Measurements from ENCODE around the gene ZNF396.

Gene ZNF396

DNA sequence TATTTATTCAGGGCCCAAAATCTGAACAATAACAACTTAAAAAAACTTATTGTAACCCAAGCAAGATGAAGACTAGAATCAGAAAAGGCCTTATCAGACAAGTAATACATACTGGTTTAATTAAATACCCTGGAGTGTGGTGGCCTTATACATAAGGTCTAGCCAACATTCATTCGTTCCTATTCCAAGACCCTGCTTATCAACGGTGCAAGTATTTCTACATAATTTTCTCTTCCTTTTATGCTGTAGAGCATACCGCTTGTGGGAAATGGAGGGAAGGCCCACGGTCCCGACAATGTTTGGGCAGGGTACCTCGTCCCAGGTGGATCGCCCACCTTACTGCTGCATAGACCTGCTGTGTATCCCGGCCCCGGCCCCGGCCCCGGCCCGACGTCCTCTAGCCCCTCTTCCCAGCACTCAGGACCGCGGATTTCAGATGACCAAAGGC is 33.6 kb downstream of the ZNF396 start:
- Histone ChIP-seq H3K23ac (ENCODE audit: low read length) (no peak overlapping the region), H3K4me2 (ENCODE audit: low read length) (peak overlapping the region; percentile 57), H2BK12ac (ENCODE audit: low read length) (no peak overlapping the region), H3K79me1 (ENCODE audit: low read length) (peaks cover 6% of the 10 kb centered on the region), H3K9me3 (ENCODE audit: insufficient read depth, low read depth, low read length) (no peaks in the 10 kb centered on the region), H3K4me1 (ENCODE audit: control insufficient read depth in 1 of 2, insufficient read depth in 2 of 2, low read length in 2 of 2) (peaks cover 2% of the 10 kb centered on the region in 2 experiments), H3K9ac (ENCODE audit: low read length) (peak overlapping the region; percentile 49), H3K4ac (ENCODE audit: low read depth, low read length) (peak overlapping the region; percentile 98), H3K18ac (ENCODE audit: low read length) (no peak overlapping the region), H3K27me3 (ENCODE audit: insufficient read depth, low read length) (no peaks in the 10 kb centered on the region), H4K8ac (ENCODE audit: low read depth, low read length) (peak overlapping the region; percentile 5), H3K4me3 (ENCODE audit: low read depth, low read length) (peak overlapping the region; percentile 97), H4K12ac (ENCODE audit: low read depth, low read length) (peak overlapping the region; percentile 0), H2BK5ac (ENCODE audit: low read depth, low read length, poor library complexity) (no peak overlapping the region), H3K14ac (ENCODE audit: low read length) (peak overlapping the region; percentile 5), H3K79me2 (ENCODE audit: control insufficient read depth, insufficient read depth, low read length, poor library complexity) (peaks cover 13% of the 10 kb centered on the region), H4K91ac (ENCODE audit: low read depth, low read length) (no peak overlapping the region), H2AFZ (ENCODE audit: insufficient read depth, low read length, poor library complexity) (peak overlapping the region; percentile 1), H3K27ac (ENCODE audit: low read depth, low read length) (no peak overlapping the region), H2AK5ac (ENCODE audit: low read length) (no peak overlapping the region), H3K36me3 (ENCODE audit: control insufficient read depth in 1 of 2, insufficient read depth in 2 of 2, low read length in 2 of 2) (peaks cover 9 to 15% of the 10 kb centered on the region in 2 experiments), H2BK120ac (ENCODE audit: insufficient read depth, low read length, poor library complexity) (no peak overlapping the region)
- DNase-seq = no peak
- WGBS (ENCODE audit: extremely low coverage, insufficient coverage, insufficient read length) = no CpG with 5 or more reads among the region's 15 CpGs

DNA sequence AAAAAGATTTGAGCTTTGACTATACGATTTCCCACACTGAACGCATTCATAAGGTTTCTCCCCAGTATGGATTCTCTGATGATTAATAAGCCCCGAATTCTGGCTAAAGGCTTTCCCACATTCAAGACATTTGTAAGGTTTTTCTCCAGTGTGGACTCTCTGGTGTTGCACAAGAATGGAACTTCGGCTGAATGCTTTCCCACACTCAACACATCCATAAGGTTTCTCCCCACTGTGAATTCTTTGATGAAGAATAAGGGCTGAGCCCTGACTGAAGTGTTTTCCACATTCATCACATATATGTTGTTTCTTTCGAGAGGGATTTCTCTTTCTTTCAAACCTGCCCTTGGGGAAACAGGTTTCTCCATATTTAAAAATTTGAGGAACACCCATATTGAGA is 39.9 kb downstream of the ZNF396 start:
- H4K8ac ChIP-seq (ENCODE audit: low read depth, low read length) = no peak overlapping the region
- peak in 1 of 2 donors; percentile 8 for DNase-seq
- H2BK12ac ChIP-seq (ENCODE audit: low read length) = no peak overlapping the region
- no peak overlapping the region for H3K4me3 ChIP-seq (ENCODE audit: low read depth, low read length)
- H3K23ac ChIP-seq (ENCODE audit: low read length) = no peak overlapping the region
- H3K9ac ChIP-seq (ENCODE audit: low read length) = no peak overlapping the region
- no peaks in the 10 kb centered on the region for H3K9me3 ChIP-seq (ENCODE audit: insufficient read depth, low read depth, low read length)
- peaks cover 9 to 32% of the 10 kb centered on the region in 2 experiments for H3K36me3 ChIP-seq (ENCODE audit: control insufficient read depth in 1 of 2, insufficient read depth in 2 of 2, low read length in 2 of 2)
- no peak overlapping the region for H2BK120ac ChIP-seq (ENCODE audit: insufficient read depth, low read length, poor library complexity)
- H3K79me2 ChIP-seq (ENCODE audit: control insufficient read depth, insufficient read depth, low read length, poor library complexity) = peaks cover 5% of the 10 kb centered on the region
- no peak overlapping the region for H3K4ac ChIP-seq (ENCODE audit: low read depth, low read length)
- H3K4me2 ChIP-seq (ENCODE audit: low read length) = no peak overlapping the region
- H3K27me3 ChIP-seq (ENCODE audit: insufficient read depth, low read length) = no peaks in the 10 kb centered on the region
- no peak overlapping the region for H3K27ac ChIP-seq (ENCODE audit: low read depth, low read length)
- no peak overlapping the region for H2AFZ ChIP-seq (ENCODE audit: insufficient read depth, low read length, poor library complexity)
- no peak overlapping the region for H3K18ac ChIP-seq (ENCODE audit: low read length)
- H3K79me1 ChIP-seq (ENCODE audit: low read length) = no peaks in the 10 kb centered on the region
- no peak overlapping the region for H4K91ac ChIP-seq (ENCODE audit: low read depth, low read length)
- H2BK5ac ChIP-seq (ENCODE audit: low read depth, low read length, poor library complexity) = no peak overlapping the region
- H4K12ac ChIP-seq (ENCODE audit: low read depth, low read length) = no peak overlapping the region
- no CpG with 5 or more reads among the region's 5 CpGs for WGBS (ENCODE audit: extremely low coverage, insufficient coverage, insufficient read length)
- no peak overlapping the region for H3K14ac ChIP-seq (ENCODE audit: low read length)
- no peak overlapping the region for H2AK5ac ChIP-seq (ENCODE audit: low read length)
- H3K4me1 ChIP-seq (ENCODE audit: control insufficient read depth in 1 of 2, insufficient read depth in 2 of 2, low read length in 2 of 2) = no peaks in the 10 kb centered on the region

DNA sequence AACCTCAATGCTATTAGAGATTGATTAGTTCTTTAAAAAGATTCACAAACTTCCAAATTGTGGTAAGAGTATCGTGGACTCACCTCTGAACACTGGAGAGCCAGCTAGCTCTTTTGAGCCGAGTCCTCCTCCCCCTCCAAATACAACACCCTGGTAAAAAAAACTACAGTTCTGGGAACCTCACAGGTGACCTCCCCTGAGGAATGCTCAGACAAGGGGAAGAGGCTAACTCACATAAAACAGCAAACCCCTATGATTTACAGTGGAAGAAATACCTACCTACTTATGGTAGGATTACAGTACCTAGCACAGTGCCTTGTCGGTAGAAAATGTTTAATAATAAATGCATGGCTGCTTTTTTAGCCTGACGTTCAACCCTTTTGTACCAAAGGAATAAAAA is 41.3 kb downstream of the ZNF396 start:
- H2BK12ac ChIP-seq (ENCODE audit: low read length) = no peak overlapping the region
- no peak overlapping the region for H3K14ac ChIP-seq (ENCODE audit: low read length)
- H3K4me2 ChIP-seq (ENCODE audit: low read length) = no peak overlapping the region
- H3K79me2 ChIP-seq (ENCODE audit: control insufficient read depth, insufficient read depth, low read length, poor library complexity) = no peaks in the 10 kb centered on the region
- H2AK5ac ChIP-seq (ENCODE audit: low read length) = no peak overlapping the region
- peaks cover 9 to 37% of the 10 kb centered on the region in 2 experiments for H3K36me3 ChIP-seq (ENCODE audit: control insufficient read depth in 1 of 2, insufficient read depth in 2 of 2, low read length in 2 of 2)
- H3K27me3 ChIP-seq (ENCODE audit: insufficient read depth, low read length) = no peaks in the 10 kb centered on the region
- no peak for DNase-seq
- no peak overlapping the region for H4K12ac ChIP-seq (ENCODE audit: low read depth, low read length)
- no peak overlapping the region for H3K9ac ChIP-seq (ENCODE audit: low read length)
- H2BK5ac ChIP-seq (ENCODE audit: low read depth, low read length, poor library complexity) = no peak overlapping the region
- no peak overlapping the region for H2BK120ac ChIP-seq (ENCODE audit: insufficient read depth, low read length, poor library complexity)
- H2AFZ ChIP-seq (ENCODE audit: insufficient read depth, low read length, poor library complexity) = no peak overlapping the region
- no peaks in the 10 kb centered on the region for H3K79me1 ChIP-seq (ENCODE audit: low read length)
- H4K91ac ChIP-seq (ENCODE audit: low read depth, low read length) = no peak overlapping the region
- H3K27ac ChIP-seq (ENCODE audit: low read depth, low read length) = no peak overlapping the region
- no peak overlapping the region for H3K23ac ChIP-seq (ENCODE audit: low read length)
- no peak overlapping the region for H3K4ac ChIP-seq (ENCODE audit: low read depth, low read length)
- no peak overlapping the region for H3K4me3 ChIP-seq (ENCODE audit: low read depth, low read length)
- no peak overlapping the region for H3K18ac ChIP-seq (ENCODE audit: low read length)
- no peaks in the 10 kb centered on the region for H3K9me3 ChIP-seq (ENCODE audit: insufficient read depth, low read depth, low read length)
- no peak overlapping the region for H4K8ac ChIP-seq (ENCODE audit: low read depth, low read length)
- H3K4me1 ChIP-seq (ENCODE audit: control insufficient read depth in 1 of 2, insufficient read depth in 2 of 2, low read length in 2 of 2) = peaks cover 2% of the 10 kb centered on the region in 2 experiments
- no CpG with 5 or more reads among the region's 4 CpGs for whole genome bisulfite sequencing (ENCODE audit: extremely low coverage, insufficient coverage, insufficient read length)

DNA sequence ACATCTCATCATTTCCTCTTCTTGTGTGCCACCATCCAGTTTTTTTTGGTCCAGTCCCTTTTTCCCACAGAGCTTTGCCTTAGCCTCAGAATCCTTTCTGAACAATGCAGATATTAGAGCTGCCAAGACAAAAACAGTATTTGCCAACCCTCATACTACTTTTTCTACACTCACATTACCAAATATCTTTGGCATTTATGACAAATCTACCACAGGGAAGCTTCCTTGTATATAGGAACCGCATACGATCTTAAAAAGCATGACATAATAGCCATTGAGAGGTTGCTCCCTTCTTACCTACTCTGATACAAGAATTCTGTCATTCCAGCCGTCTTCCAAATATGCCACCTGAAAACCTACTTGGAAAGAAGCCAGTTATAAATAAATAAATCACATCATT is 42.3 kb downstream of the ZNF396 start:
- Histone ChIP-seq H4K91ac (ENCODE audit: low read depth, low read length) (no peak overlapping the region), H3K18ac (ENCODE audit: low read length) (no peak overlapping the region), H3K4ac (ENCODE audit: low read depth, low read length) (no peak overlapping the region), H3K27me3 (ENCODE audit: insufficient read depth, low read length) (no peaks in the 10 kb centered on the region), H2AFZ (ENCODE audit: insufficient read depth, low read length, poor library complexity) (no peak overlapping the region), H2AK5ac (ENCODE audit: low read length) (no peak overlapping the region), H3K9me3 (ENCODE audit: insufficient read depth, low read depth, low read length) (no peaks in the 10 kb centered on the region), H3K4me2 (ENCODE audit: low read length) (no peak overlapping the region), H2BK120ac (ENCODE audit: insufficient read depth, low read length, poor library complexity) (no peak overlapping the region), H2BK5ac (ENCODE audit: low read depth, low read length, poor library complexity) (no peak overlapping the region), H3K4me3 (ENCODE audit: low read depth, low read length) (no peak overlapping the region), H4K12ac (ENCODE audit: low read depth, low read length) (no peak overlapping the region), H3K23ac (ENCODE audit: low read length) (no peak overlapping the region), H3K79me1 (ENCODE audit: low read length) (no peaks in the 10 kb centered on the region), H4K8ac (ENCODE audit: low read depth, low read length) (no peak overlapping the region), H3K4me1 (ENCODE audit: control insufficient read depth in 1 of 2, insufficient read depth in 2 of 2, low read length in 2 of 2) (peaks cover 2% of the 10 kb centered on the region in 2 experiments), H3K9ac (ENCODE audit: low read length) (no peak overlapping the region), H2BK12ac (ENCODE audit: low read length) (no peak overlapping the region), H3K14ac (ENCODE audit: low read length) (no peak overlapping the region), H3K27ac (ENCODE audit: low read depth, low read length) (no peak overlapping the region), H3K36me3 (ENCODE audit: control insufficient read depth in 1 of 2, insufficient read depth in 2 of 2, low read length in 2 of 2) (peaks cover 4 to 31% of the 10 kb centered on the region in 2 experiments), H3K79me2 (ENCODE audit: control insufficient read depth, insufficient read depth, low read length, poor library complexity) (no peaks in the 10 kb centered on the region)
- no CpG with 5 or more reads among the region's 3 CpGs for WGBS (ENCODE audit: extremely low coverage, insufficient coverage, insufficient read length)
- DNase-seq = peak in 1 of 2 donors; percentile 70

Data from trophoblast cell (in vitro differentiated cells and primary cell).